ENCODE data around the gene TBL3.
A peak's percentile ranks its signal among the peaks of the same experiment; 100 is the strongest.

TBL3 gene

GRCh38 chr16:1984347-1985225 is 12.7 kb downstream of the TBL3 start:
- no peak for DNase-seq

GRCh38 chr16:1985466-1986150 is 13.8 kb downstream of the TBL3 start:
- no peak for DNase-seq

GRCh38 chr16:1987198-1987597 is 15.3 kb downstream of the TBL3 start:
- DNase-seq = no peak

GRCh38 chr16:1989209-1990100 is 17.6 kb downstream of the TBL3 start, which contains the start of gene SYNGR3:
SYNGR3 (plus strand) TSS chr16:1989970; CDS start chr16:1990103, 133 bp downstream.
- DNase-seq = no peak

GRCh38 chr16:1990101-1990350 is 18.2 kb downstream of the TBL3 start:
- DNase-seq = no peak

- DNase-seq = no peak
Measured at GRCh38 chr16:1990351-1991134, 18.7 kb downstream of the TBL3 start.

GRCh38 chr16:1991135-1991551 is 19.3 kb downstream of the TBL3 start:
- no peak for DNase-seq

- no peak for DNase-seq
Measured at GRCh38 chr16:1991588-1991947, 19.7 kb downstream of the TBL3 start.

- DNase-seq = peak; percentile 82
Measured at GRCh38 chr16:1991948-1992703, 20.3 kb downstream of the TBL3 start.

GRCh38 chr16:1992704-1993317 is 21.0 kb downstream of the TBL3 start:
- no peak for DNase-seq

GRCh38 chr16:1993731-1994131 is 21.9 kb downstream of the TBL3 start:
- no peak for DNase-seq

GRCh38 chr16:1997494-1998359 is 25.9 kb downstream of the TBL3 start:
- DNase-seq = no peak

GRCh38 chr16:1998360-1998835 is 26.5 kb downstream of the TBL3 start:
- no peak for DNase-seq

GRCh38 chr16:1998852-1999801 is 27.3 kb downstream of the TBL3 start:
- no peak for DNase-seq

GRCh38 chr16:1999866-2000514 is 28.1 kb downstream of the TBL3 start:
- DNase-seq = no peak

- DNase-seq = no peak
Measured at GRCh38 chr16:2001035-2001434, 29.2 kb downstream of the TBL3 start.

- DNase-seq = no peak
Measured at GRCh38 chr16:2001456-2002355, 29.9 kb downstream of the TBL3 start.

Data from MV-4-11 (cell line).